K562 (cell line): Measurements from ENCODE around the gene TENM3. TPM values are rescaled to one million over a fixed set of nuclear protein-coding genes. Genes with fewer than 3 reads are reported as not detected.

Experiments used
- ATF7 ChIP-seq: fragments of 450-650 bp; IDR thresholded peaks from 2 replicates; pipeline ENCODE4 v1.7.1; 2014; ENCODE audit warnings: mild to moderate bottlenecking, moderate library complexity
- C11orf30 ChIP-seq: fragments of 450-650 bp; IDR thresholded peaks from 2 replicates; pipeline ENCODE4 v1.6.1; 2016; ENCODE audit warnings: low read depth, mild to moderate bottlenecking
- CBX1 ChIP-seq: sonication (generic); IDR thresholded peaks from 2 replicates; pipeline ENCODE4 v1.6.1; 2016; ENCODE audit warnings: antibody characterized with exemption, low read depth, mild to moderate bottlenecking
- FOXJ2 ChIP-seq: fragments of 200-800 bp; sonication (Bioruptor generic); IDR thresholded peaks from 2 replicates; pipeline ENCODE4 v1.6.1; 2016; ENCODE audit warnings: missing genetic modification characterization, missing compliant biosample characterization
- GTF2A2 ChIP-seq: IDR thresholded peaks from 2 replicates; pipeline ENCODE4 v1.6.1; 2016; ENCODE audit warnings: mild to moderate bottlenecking, missing genetic modification characterization, missing compliant biosample characterization
- MAFG ChIP-seq: fragments of 450-650 bp; conservative IDR thresholded peaks from 2 replicates; pipeline ENCODE4 v1.6.1; 2016; ENCODE audit warnings: missing genetic modification characterization, missing compliant biosample characterization
- NCOA2 ChIP-seq, 2 experiments: fragments of 450-650 bp; IDR thresholded peaks; 2 replicates each; pipeline ENCODE4 v1.6.1; 2018; ENCODE audit warnings: mild to moderate bottlenecking in 2 of 2, moderate library complexity in 1 of 2; ENCODE audit not compliant: partially characterized antibody in 2 of 2
- POLR2AphosphoS5 ChIP-seq: IDR thresholded peaks from 2 replicates; pipeline ENCODE4 v1.6.1; 2011; ENCODE audit warnings: mild to moderate bottlenecking, low read depth, low read length, moderate library complexity; ENCODE audit not compliant: control insufficient read depth, insufficient read depth
- POU5F1 ChIP-seq: fragments of 150-350 bp; IDR thresholded peaks from 2 replicates; pipeline ENCODE4 v1.6.1; 2014; ENCODE audit warnings: borderline replicate concordance, low read length, low read depth, mild to moderate bottlenecking; ENCODE audit not compliant: partially characterized antibody
- SRSF9 ChIP-seq: fragments of 200-400 bp; formaldehyde crosslinking; IDR thresholded peaks from 2 replicates; pipeline ENCODE4 v1.6.1; 2017; ENCODE audit warnings: low read depth, low read length, borderline replicate concordance
- TAF15 ChIP-seq: fragments of 200-400 bp; formaldehyde crosslinking; IDR thresholded peaks from 2 replicates; pipeline ENCODE4 v1.6.1; 2017; ENCODE audit warnings: mild to moderate bottlenecking, low read depth, low read length, moderate library complexity
- TOE1 ChIP-seq, 2 experiments: fragments of 450-650 bp in 1 of 2; sonication (generic) in 1 of 2; formaldehyde crosslinking in 1 of 2; IDR thresholded peaks; 2 replicates each; pipeline versions ENCODE4 v1.7.1 to v1.8.0; 2016 to 2022; ENCODE audit warnings: borderline replicate concordance in 2 of 2, mild to moderate bottlenecking in 2 of 2, antibody characterized with exemption in 1 of 2, inconsistent platforms in 1 of 2, low read depth in 1 of 2, missing genetic modification reagents in 1 of 2, moderate library complexity in 1 of 2
- ZBTB11 ChIP-seq, 3 experiments: fragments of 200-800 bp in 1 of 3; fragments of 250-450 bp in 1 of 3; fragments of 450-650 bp in 1 of 3; sonication (Bioruptor Pico) in 1 of 3; sonication (Bioruptor generic) in 1 of 3; formaldehyde crosslinking in 1 of 3; IDR thresholded peaks; 2 replicates each; pipeline versions ENCODE4 v1.6.1 to v1.8.0; 2016 to 2022; ENCODE audit warnings: mild to moderate bottlenecking in 2 of 3, missing genetic modification characterization in 2 of 3, missing compliant biosample characterization in 1 of 3, moderate library complexity in 1 of 3
- ZKSCAN3 ChIP-seq: fragments of 250-450 bp; sonication (Bioruptor Pico); IDR thresholded peaks from 2 replicates; pipeline ENCODE4 v1.4.0; 2020
- ZNF311 ChIP-seq: fragments of 250-450 bp; sonication (Bioruptor Pico); IDR thresholded peaks from 2 replicates; pipeline ENCODE4 v1.4.0; 2020; ENCODE audit warnings: mild to moderate bottlenecking, moderate library complexity
- ZNF316 ChIP-seq: fragments of 450-650 bp; IDR thresholded peaks from 2 replicates; pipeline ENCODE4 v1.6.1; 2016
- ZNF41 ChIP-seq: fragments of 250-450 bp; sonication (Bioruptor Pico); conservative IDR thresholded peaks from 2 replicates; pipeline ENCODE4 v1.4.0; 2020; ENCODE audit warnings: mild to moderate bottlenecking
- ZNF589 ChIP-seq: fragments of 200-800 bp; sonication (Bioruptor generic); IDR thresholded peaks from 2 replicates; pipeline ENCODE4 v1.6.1; 2016; ENCODE audit warnings: low read depth, missing genetic modification characterization, missing compliant biosample characterization
- polyA plus RNA-seq, 8 experiments: library from polyadenylated mRNA; depleted of rRNA in 4 of 8; stranded (reverse) in 5 of 8; unstranded in 3 of 8; fragments of >200 nt; fragmentation: Nextera tagmentation in 2 of 8; fragmentation: Illumina TruSeq in 1 of 8; extraction: Ambion mirVana in 2 of 8; extraction: Trizol in 1 of 8; gene quantifications; 2 replicates each; pipeline versions ENCODE4 v1.2.1 to v1.2.3, GENCODE V29; 2011 to 2014; ENCODE audit warnings: inconsistent platforms in 1 of 8, missing spikeins in 1 of 8
- total RNA-seq, 7 experiments: library from RNA; depleted of rRNA in 6 of 7; stranded (reverse); fragments of >200 nt in 6 of 7; fragmentation: Illumina TruSeq in 2 of 7; extraction: Trizol in 2 of 7; gene quantifications; 2 replicates each; pipeline versions ENCODE4 v1.2.1 to v1.2.3, GENCODE V29; 2011 to 2021; ENCODE audit warnings: low replicate concordance in 1 of 7

The TENM3 gene
- total and polyA plus RNA-seq, 9 of the 15 experiments (the other 6 are each of a cell fraction or from before 2014, with no cell fraction given), result 0.01 to 0.02 TPM; not detected in 7

DNA sequence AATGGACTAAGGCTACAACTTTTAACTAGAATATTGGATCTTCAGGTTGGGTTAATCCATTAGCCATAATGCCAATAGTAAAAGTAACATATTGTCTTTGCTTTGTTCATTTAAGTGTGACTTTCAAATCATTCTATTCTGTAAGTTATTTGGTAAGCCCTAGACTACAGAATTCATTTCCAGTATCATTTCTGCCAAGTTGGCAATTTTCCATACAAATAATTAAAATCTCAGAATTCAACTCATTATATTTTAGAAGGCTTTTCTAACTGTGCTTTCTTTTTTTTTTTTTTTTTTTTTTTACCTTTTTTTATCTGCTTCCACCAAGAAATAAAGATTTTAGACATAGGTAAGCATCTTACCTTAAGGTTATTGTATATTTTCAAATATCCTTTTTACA, 500.6 kb downstream of the TENM3 start (continued):
- no peak for TF ChIP-seq ZBTB11 (CRISPR knock-in tag; IDR thresholded peaks at IDR 0.05)
- peak; percentile 80 for TF ChIP-seq ZNF316
- no peak for TF ChIP-seq ZNF41
- TF ChIP-seq ZKSCAN3, result no peak
- no peak for TF ChIP-seq POLR2AphosphoS5
- TF ChIP-seq ATF7, result no peak
- TF ChIP-seq GTF2A2 (tag), result no peak
- TF ChIP-seq POU5F1, result no peak
- TF ChIP-seq FOXJ2, result no peak
- no peak for TF ChIP-seq TAF15
- peak; percentile 45; the same call in 1 of the 2 replicates for TF ChIP-seq MAFG
- TF ChIP-seq ZNF311 (CRISPR knock-in tag), result no peak
- no peak for TF ChIP-seq SRSF9
- peak; percentile 54; the same call in 1 of the 2 replicates for TF ChIP-seq C11orf30
- no peak for TF ChIP-seq ZNF589 (CRISPR knock-in tag)
- TF ChIP-seq NCOA2 (IDR thresholded peaks at IDR 0.05; ENCODE audit: partially characterized antibody in 2 of 2), result no peak
- no peak for TF ChIP-seq CBX1
- no peak for TF ChIP-seq TOE1 (IDR thresholded peaks at IDR 0.05; ENCODE audit: borderline replicate concordance)
- TF ChIP-seq TOE1 (CRISPR knock-in tag; IDR thresholded peaks at IDR 0.05; ENCODE audit: borderline replicate concordance, low read depth), result no peak
